ENCODE data around the gene CLPTM1.

CLPTM1 gene

GRCh38 chr19:44925114-44925891 is 29.9 kb upstream of the CLPTM1 start:
- TF ChIP-seq FOXM1 (IDR thresholded peaks at IDR 0.05; ENCODE audit: borderline replicate concordance, low read depth) (no peak), NFIC (IDR thresholded peaks at IDR 0.05) (no peak), RAD21 (IDR thresholded peaks at IDR 0.05; ENCODE audit: low read depth) (no peak), YY1 (IDR thresholded peaks at IDR 0.05; ENCODE audit: low read depth) (no peak), CEBPB (IDR thresholded peaks at IDR 0.05) (no peak), EP300 (IDR thresholded peaks at IDR 0.05; ENCODE audit: borderline replicate concordance) (no peak)
- TF ChIP-seq, protein P1, sequence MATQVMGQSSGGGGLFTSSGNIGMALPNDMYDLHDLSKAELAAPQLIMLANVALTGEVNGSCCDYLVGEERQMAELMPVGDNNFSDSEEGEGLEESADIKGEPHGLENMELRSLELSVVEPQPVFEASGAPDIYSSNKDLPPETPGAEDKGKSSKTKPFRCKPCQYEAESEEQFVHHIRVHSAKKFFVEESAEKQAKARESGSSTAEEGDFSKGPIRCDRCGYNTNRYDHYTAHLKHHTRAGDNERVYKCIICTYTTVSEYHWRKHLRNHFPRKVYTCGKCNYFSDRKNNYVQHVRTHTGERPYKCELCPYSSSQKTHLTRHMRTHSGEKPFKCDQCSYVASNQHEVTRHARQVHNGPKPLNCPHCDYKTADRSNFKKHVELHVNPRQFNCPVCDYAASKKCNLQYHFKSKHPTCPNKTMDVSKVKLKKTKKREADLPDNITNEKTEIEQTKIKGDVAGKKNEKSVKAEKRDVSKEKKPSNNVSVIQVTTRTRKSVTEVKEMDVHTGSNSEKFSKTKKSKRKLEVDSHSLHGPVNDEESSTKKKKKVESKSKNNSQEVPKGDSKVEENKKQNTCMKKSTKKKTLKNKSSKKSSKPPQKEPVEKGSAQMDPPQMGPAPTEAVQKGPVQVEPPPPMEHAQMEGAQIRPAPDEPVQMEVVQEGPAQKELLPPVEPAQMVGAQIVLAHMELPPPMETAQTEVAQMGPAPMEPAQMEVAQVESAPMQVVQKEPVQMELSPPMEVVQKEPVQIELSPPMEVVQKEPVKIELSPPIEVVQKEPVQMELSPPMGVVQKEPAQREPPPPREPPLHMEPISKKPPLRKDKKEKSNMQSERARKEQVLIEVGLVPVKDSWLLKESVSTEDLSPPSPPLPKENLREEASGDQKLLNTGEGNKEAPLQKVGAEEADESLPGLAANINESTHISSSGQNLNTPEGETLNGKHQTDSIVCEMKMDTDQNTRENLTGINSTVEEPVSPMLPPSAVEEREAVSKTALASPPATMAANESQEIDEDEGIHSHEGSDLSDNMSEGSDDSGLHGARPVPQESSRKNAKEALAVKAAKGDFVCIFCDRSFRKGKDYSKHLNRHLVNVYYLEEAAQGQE (IDR thresholded peaks at IDR 0.05; ENCODE audit: low read depth) = no peak
- TF ChIP-seq, protein P2, sequence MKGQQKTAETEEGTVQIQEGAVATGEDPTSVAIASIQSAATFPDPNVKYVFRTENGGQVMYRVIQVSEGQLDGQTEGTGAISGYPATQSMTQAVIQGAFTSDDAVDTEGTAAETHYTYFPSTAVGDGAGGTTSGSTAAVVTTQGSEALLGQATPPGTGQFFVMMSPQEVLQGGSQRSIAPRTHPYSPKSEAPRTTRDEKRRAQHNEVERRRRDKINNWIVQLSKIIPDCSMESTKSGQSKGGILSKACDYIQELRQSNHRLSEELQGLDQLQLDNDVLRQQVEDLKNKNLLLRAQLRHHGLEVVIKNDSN (IDR thresholded peaks at IDR 0.05) = no peak

GRCh38 chr19:44927746-44928145 is 27.4 kb upstream of the CLPTM1 start:
- TF ChIP-seq, protein P1 (IDR thresholded peaks at IDR 0.05; ENCODE audit: low read depth) = no peak
- TF ChIP-seq NFIC (IDR thresholded peaks at IDR 0.05) = no peak
- no peak for TF ChIP-seq CEBPB (IDR thresholded peaks at IDR 0.05)
- no peak for TF ChIP-seq TCF12 (IDR thresholded peaks at IDR 0.05; ENCODE audit: low read depth)
- TF ChIP-seq, protein P3, sequence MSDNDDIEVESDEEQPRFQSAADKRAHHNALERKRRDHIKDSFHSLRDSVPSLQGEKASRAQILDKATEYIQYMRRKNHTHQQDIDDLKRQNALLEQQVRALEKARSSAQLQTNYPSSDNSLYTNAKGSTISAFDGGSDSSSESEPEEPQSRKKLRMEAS (IDR thresholded peaks at IDR 0.05) = no peak
- no peak for TF ChIP-seq TEAD4 (IDR thresholded peaks at IDR 0.05)
- no peak for TF ChIP-seq CREB1 (IDR thresholded peaks at IDR 0.05; ENCODE audit: low read depth)

GRCh38 chr19:44930088-44930487 is 25.1 kb upstream of the CLPTM1 start:
- no peak for TF ChIP-seq CEBPB (IDR thresholded peaks at IDR 0.05)
- TF ChIP-seq TCF12 (IDR thresholded peaks at IDR 0.05; ENCODE audit: low read depth) = no peak
- TF ChIP-seq, protein P1 (IDR thresholded peaks at IDR 0.05; ENCODE audit: low read depth) = no peak
- no peak for TF ChIP-seq RAD21 (IDR thresholded peaks at IDR 0.05; ENCODE audit: low read depth)
- no peak for TF ChIP-seq FOXM1 (IDR thresholded peaks at IDR 0.05; ENCODE audit: borderline replicate concordance, low read depth)
- no peak for TF ChIP-seq EP300 (IDR thresholded peaks at IDR 0.05; ENCODE audit: borderline replicate concordance)
- TF ChIP-seq, protein P3 (IDR thresholded peaks at IDR 0.05) = no peak
- no peak for TF ChIP-seq TAF1 (IDR thresholded peaks at IDR 0.05; ENCODE audit: low read depth)
- no peak for TF ChIP-seq EGR1 (IDR thresholded peaks at IDR 0.05)
- TF ChIP-seq CREB1 (IDR thresholded peaks at IDR 0.05; ENCODE audit: low read depth) = no peak
- no peak for TF ChIP-seq TEAD4 (IDR thresholded peaks at IDR 0.05)
- TF ChIP-seq NFIC (IDR thresholded peaks at IDR 0.05) = no peak
- TF ChIP-seq, protein P2 (IDR thresholded peaks at IDR 0.05) = no peak

DNA sequence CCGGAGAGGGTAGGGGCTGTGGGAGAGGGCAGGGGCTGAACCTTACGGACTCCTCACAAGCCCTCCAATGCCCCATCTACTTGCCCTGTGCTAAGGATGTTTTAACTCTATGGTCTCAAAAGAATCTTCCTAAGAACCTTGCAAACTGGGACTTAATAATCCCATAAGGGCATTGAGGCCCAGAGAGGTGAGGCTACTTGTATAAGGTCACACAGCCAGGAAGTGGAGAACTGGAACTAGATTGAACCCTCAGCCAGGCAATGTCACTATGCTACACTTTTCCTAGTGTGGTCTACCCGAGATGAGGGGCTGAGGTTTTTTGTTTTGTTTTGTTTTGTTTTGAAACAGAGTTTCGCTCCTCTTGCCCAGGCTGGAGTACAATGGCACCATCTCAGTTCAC is 23.6 kb upstream of the CLPTM1 start:
- TF ChIP-seq CREB1 (IDR thresholded peaks at IDR 0.05; ENCODE audit: low read depth) (no peak), TCF12 (IDR thresholded peaks at IDR 0.05; ENCODE audit: low read depth) (no peak), FOXM1 (IDR thresholded peaks at IDR 0.05; ENCODE audit: borderline replicate concordance, low read depth) (no peak), EGR1 (IDR thresholded peaks at IDR 0.05) (no peak), CEBPB (IDR thresholded peaks at IDR 0.05) (no peak), YY1 (IDR thresholded peaks at IDR 0.05; ENCODE audit: low read depth) (no peak), TEAD4 (IDR thresholded peaks at IDR 0.05) (no peak), TAF1 (IDR thresholded peaks at IDR 0.05; ENCODE audit: low read depth) (no peak), RAD21 (IDR thresholded peaks at IDR 0.05; ENCODE audit: low read depth) (no peak), EP300 (IDR thresholded peaks at IDR 0.05; ENCODE audit: borderline replicate concordance) (no peak), NFIC (IDR thresholded peaks at IDR 0.05) (no peak), ZBTB7A (IDR thresholded peaks at IDR 0.05; ENCODE audit: low read depth) (no peak)
- TF ChIP-seq, protein P3 (IDR thresholded peaks at IDR 0.05) = no peak
- TF ChIP-seq, protein P1 (IDR thresholded peaks at IDR 0.05; ENCODE audit: low read depth) = no peak
- TF ChIP-seq, protein P2 (IDR thresholded peaks at IDR 0.05) = no peak

All from Ishikawa (cell line).